Measurements from ENCODE around the gene EIF5B. TPM values are rescaled to one million over a fixed set of nuclear protein-coding genes. Genes with fewer than 3 reads are reported as not detected.

Gene EIF5B
- total RNA-seq, 1 experiment from 2014 or later = 49.0 TPM

DNA sequence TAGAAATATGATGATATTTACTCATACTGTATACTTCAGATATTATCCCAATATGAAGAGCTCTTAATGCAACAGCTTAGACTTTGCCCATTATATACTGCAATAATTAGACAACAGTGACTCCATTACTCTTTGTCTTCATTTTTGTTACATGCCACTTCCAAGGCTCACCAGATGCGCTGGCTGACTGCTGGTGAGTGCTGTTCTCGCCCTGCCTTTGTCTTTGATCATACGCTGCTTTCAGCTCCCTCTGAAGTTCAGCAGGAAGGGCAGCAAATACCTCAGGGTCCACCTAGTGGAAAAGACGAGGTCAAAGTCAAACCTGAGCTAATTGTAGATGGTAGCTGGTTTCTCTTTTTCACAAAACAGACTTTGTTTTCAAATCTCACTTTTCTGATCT, 66.3 kb downstream of the EIF5B start:
- Histone ChIP-seq H3K4me3 (ENCODE audit: low read depth in 2 of 2, low read length in 2 of 2) (no peak overlapping the region), H3K36me3 (ENCODE audit: control insufficient read depth, insufficient read depth, low read length) (peaks cover 49% of the 10 kb centered on the region), H3K9me3 (ENCODE audit: control insufficient read depth, insufficient read depth, low read depth, low read length) (no peaks in the 10 kb centered on the region), H3K4me1 (ENCODE audit: control insufficient read depth, insufficient read depth, low read length) (peaks cover 3% of the 10 kb centered on the region; the same call in 1 of the 2 replicates), H3K27ac (ENCODE audit: low read length) (no peak overlapping the region), H3K27me3 (ENCODE audit: control insufficient read depth, insufficient read depth, low read length) (no peaks in the 10 kb centered on the region)
- POLR2A ChIA-PET = no interaction called here
- TF ChIP-seq CTCF (IDR thresholded peaks at IDR 0.05) (peak; percentile 8; the same call in 1 of the 2 replicates), POLR2AphosphoS5 (IDR thresholded peaks at IDR 0.05; ENCODE audit: low read depth, low read length) (no peak), TCF7L2 (IDR thresholded peaks at IDR 0.05; ENCODE audit: low read depth, low read length) (no peak), SIN3A (IDR thresholded peaks at IDR 0.05; ENCODE audit: borderline replicate concordance, insufficient read depth, low read depth, low read length) (no peak)
- 0 out of 2 replicates have a peak, but pooled peaks have one; percentile 50 for ATAC-seq
- BruUV-seq (replicated peaks) = no TSS peak
- DNase-seq (ENCODE audit: low read depth, low spot score) = no peak
- in situ Hi-C loops (cut with HindIII; ENCODE audit: low pct_unique_long_range_greater_than_20kb, low sequenced_read_pairs) (no loop called here), intact Hi-C loops (cut with micrococcal nuclease; ENCODE audit: unreplicated experiment) (no loop called here)
- CTCF ChIA-PET = no interaction called here

- no peak for ATAC-seq
- BruUV-seq (replicated peaks) = no TSS peak
- DNase-seq (ENCODE audit: low read depth, low spot score) = no peak
- Histone ChIP-seq H3K27me3 (ENCODE audit: control insufficient read depth, insufficient read depth, low read length) (no peaks in the 10 kb centered on the region), H3K4me1 (ENCODE audit: control insufficient read depth, insufficient read depth, low read length) (peaks cover under 1% of the 10 kb centered on the region; the same call in 1 of the 2 replicates), H3K27ac (ENCODE audit: low read length) (no peak overlapping the region), H3K9me3 (ENCODE audit: control insufficient read depth, insufficient read depth, low read depth, low read length) (no peaks in the 10 kb centered on the region), H3K36me3 (ENCODE audit: control insufficient read depth, insufficient read depth, low read length) (peaks cover 43% of the 10 kb centered on the region), H3K4me3 (ENCODE audit: low read depth in 2 of 2, low read length in 2 of 2) (no peak overlapping the region)
- intact Hi-C loops (cut with micrococcal nuclease; ENCODE audit: unreplicated experiment) = no loop called here
- ChIA-PET POLR2A (no interaction called here), CTCF (no interaction called here)
- in situ Hi-C loops (cut with HindIII; ENCODE audit: low pct_unique_long_range_greater_than_20kb, low sequenced_read_pairs) = no loop called here
- no peak for TF ChIP-seq CTCF (IDR thresholded peaks at IDR 0.05)
- no peak for TF ChIP-seq SIN3A (IDR thresholded peaks at IDR 0.05; ENCODE audit: borderline replicate concordance, insufficient read depth, low read depth, low read length)
- TF ChIP-seq REST (IDR thresholded peaks at IDR 0.05; ENCODE audit: insufficient read depth in 1 of 2, low read depth in 2 of 2, low read length in 1 of 2) = no peak
- no peak for TF ChIP-seq TCF7L2 (IDR thresholded peaks at IDR 0.05; ENCODE audit: low read depth, low read length)
- no peak for TF ChIP-seq POLR2AphosphoS5 (IDR thresholded peaks at IDR 0.05; ENCODE audit: low read depth, low read length)
Observed at GRCh38 chr2:99404039-99404796, 67.0 kb downstream of the EIF5B start.

Measured in Panc1 (cell line).